Measurements from ENCODE around the gene TNNI3.

DNA sequence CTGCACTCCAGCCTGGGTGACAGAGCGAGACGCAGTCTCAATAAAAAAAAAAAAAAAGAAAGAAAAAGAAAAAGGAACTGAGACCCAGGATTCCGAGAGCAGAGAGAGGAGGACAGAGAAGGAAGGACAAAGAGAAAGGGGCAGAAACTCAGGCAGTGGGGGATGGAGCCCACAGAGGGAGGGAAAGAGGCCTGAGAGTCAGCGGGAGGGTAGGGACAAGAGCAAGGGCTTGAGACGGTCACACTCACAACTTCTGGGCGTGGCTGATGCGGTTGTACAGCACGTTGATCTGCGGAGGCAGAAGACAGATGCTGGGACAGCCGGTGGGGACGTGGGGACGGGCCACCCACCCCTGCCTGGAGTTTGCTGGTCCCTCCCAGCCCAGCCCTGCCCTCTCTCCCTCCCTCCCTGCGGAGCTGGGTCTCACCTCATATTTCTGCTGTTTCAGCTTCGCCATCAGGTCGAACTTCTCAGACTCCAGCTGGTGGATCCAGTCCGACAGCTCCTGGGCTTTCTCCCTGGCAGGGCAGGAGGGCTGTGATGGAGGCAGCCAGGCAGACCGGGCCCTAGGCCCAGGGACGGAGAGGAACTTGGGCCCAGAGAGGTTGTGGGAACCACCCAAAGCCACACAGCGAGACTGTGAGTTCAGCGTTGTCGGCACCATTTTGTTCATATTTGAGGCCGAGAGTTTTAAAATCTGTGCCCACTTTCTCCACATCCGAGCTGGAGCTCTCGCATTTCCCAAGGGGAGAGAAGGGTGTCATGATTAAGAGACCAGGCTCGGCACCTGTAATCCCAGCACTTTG is 23.7 kb downstream of the TNNI3 start:
- TF ChIP-seq POLR2A (IDR thresholded peaks at IDR 0.05; ENCODE audit: low read depth, low read length): no peak
- TF ChIP-seq POLR2AphosphoS5 (IDR thresholded peaks at IDR 0.05; ENCODE audit: low read depth, low read length): no peak

Data from GM12892 (cell line).